Ovary (tissue), 3 donors: ENCODE results near the gene APOBEC3H.

Experiments
- CTCF ChIP-seq, 3 donors: fragments of 450-650 bp in 2 of 3; fragments of 200-600 bp in 1 of 3; IDR thresholded peaks; one replicate each; pipeline versions ENCODE4 v1.5.1 to v1.8.0; 2016 to 2022; ENCODE audit warnings: antibody characterized with exemption in 3 of 3, mild to moderate bottlenecking in 1 of 3
- EP300 ChIP-seq: sonication (generic); formaldehyde crosslinking; IDR thresholded peaks from one replicate; pipeline ENCODE4 v1.6.1; 2017; ENCODE audit warnings: antibody characterized with exemption
- POLR2A ChIP-seq: fragments of 450-650 bp; IDR thresholded peaks from one replicate; pipeline ENCODE4 v1.6.1; 2017; ENCODE audit warnings: antibody characterized with exemption, mild to moderate bottlenecking, moderate library complexity
- donor health status: DM: no; HTN: no; CAD: no.

- TF ChIP-seq POLR2A: no peak
- no peak for TF ChIP-seq CTCF (IDR thresholded peaks at IDR 0.05)
- no peak for TF ChIP-seq EP300
Observed at GRCh38 chr22:39090426-39091064, 6.5 kb upstream of the APOBEC3H start.
